Ectodermal cell (in vitro differentiated cells): ENCODE data around the gene EYA3.

Experiments used
- H3K27ac ChIP-seq: 2 replicates; pipeline ENCODE4 v1.7.0; 2013; ENCODE audit warnings: mild to moderate bottlenecking, low read depth, low read length; ENCODE audit not compliant: insufficient read depth, poor library complexity, severe bottlenecking
- H3K27me3 ChIP-seq: 2 replicates; pipeline ENCODE4 v1.7.0; 2013; ENCODE audit warnings: mild to moderate bottlenecking, low read length; ENCODE audit not compliant: insufficient read depth, control insufficient read depth, poor library complexity, severe bottlenecking
- H3K36me3 ChIP-seq: one replicate; pipeline ENCODE4 v1.7.0; 2013; ENCODE audit warnings: low read length; ENCODE audit not compliant: control insufficient read depth, insufficient read depth
- H3K4me1 ChIP-seq: one replicate; pipeline ENCODE4 v1.7.0; 2013; ENCODE audit warnings: low read length; ENCODE audit not compliant: control insufficient read depth, insufficient read depth
- H3K4me3 ChIP-seq: 2 replicates; pipeline ENCODE4 v1.7.0; 2013; ENCODE audit warnings: low read depth, low read length, control low read depth; ENCODE audit not compliant: insufficient read depth
- H3K9me3 ChIP-seq: 2 replicates; pipeline ENCODE4 v1.7.0; 2013; ENCODE audit warnings: mild to moderate bottlenecking, low read length, moderate library complexity; ENCODE audit not compliant: control insufficient read depth
- WGBS, 2 experiments: methylation state at CpG; one replicate each; pipeline ENCODE4 v1.1.7; 2013; ENCODE audit warnings: missing lambda C conversion rate in 2 of 2; 5-methylcytosine and 5-hydroxymethylcytosine counted together

The EYA3 gene

GRCh38 chr1:27945020-27945419, 143.4 kb downstream of the EYA3 start:
- Histone ChIP-seq H3K36me3 (no peaks in the 10 kb centered on the region), H3K27ac (no peak overlapping the region), H3K4me1 (no peaks in the 10 kb centered on the region), H3K9me3 (no peaks in the 10 kb centered on the region), H3K4me3 (no peak overlapping the region), H3K27me3 (no peaks in the 10 kb centered on the region)
- 92 to 95% methylated on average over 5 of the region's 5 CpGs for WGBS, 2 experiments

- peaks cover 5% of the 10 kb centered on the region for H3K4me1 ChIP-seq
- H3K9me3 ChIP-seq, result no peaks in the 10 kb centered on the region
- no peaks in the 10 kb centered on the region for H3K27me3 ChIP-seq
- no peak overlapping the region for H3K4me3 ChIP-seq
- H3K27ac ChIP-seq, result no peak overlapping the region
- no peaks in the 10 kb centered on the region for H3K36me3 ChIP-seq
- WGBS, 2 experiments, result 93 to 94% methylated on average over 12 of the region's 12 CpGs
These were observed 146.5 kb downstream of the EYA3 start for GRCh38 chr1:27941671-27942540.

GRCh38 chr1:27940870-27941560, 147.4 kb downstream of the EYA3 start:
- Histone ChIP-seq H3K4me3 (no peak overlapping the region), H3K36me3 (no peaks in the 10 kb centered on the region), H3K27me3 (peaks cover 1% of the 10 kb centered on the region), H3K4me1 (peaks cover 7% of the 10 kb centered on the region), H3K9me3 (no peaks in the 10 kb centered on the region), H3K27ac (no peak overlapping the region)
- 87 to 95% methylated on average over 9 of the region's 9 CpGs for WGBS, 2 experiments

GRCh38 chr1:27940297-27940696, 148.1 kb downstream of the EYA3 start:
- Histone ChIP-seq H3K9me3 (no peaks in the 10 kb centered on the region), H3K4me1 (peaks cover 7% of the 10 kb centered on the region), H3K27me3 (peaks cover 8% of the 10 kb centered on the region), H3K4me3 (no peak overlapping the region), H3K36me3 (no peaks in the 10 kb centered on the region), H3K27ac (no peak overlapping the region)
- WGBS, 2 experiments, result 57 to 58% methylated on average over 6 of the region's 6 CpGs

GRCh38 chr1:27938488-27938887, 149.9 kb downstream of the EYA3 start:
- Histone ChIP-seq H3K9me3 (no peaks in the 10 kb centered on the region), H3K4me1 (peaks cover 7% of the 10 kb centered on the region), H3K4me3 (no peak overlapping the region), H3K36me3 (no peaks in the 10 kb centered on the region), H3K27me3 (peaks cover 11% of the 10 kb centered on the region), H3K27ac (no peak overlapping the region)
- WGBS, 2 experiments, result 94 to 95% methylated on average over 4 of the region's 4 CpGs

- Histone ChIP-seq H3K36me3 (no peaks in the 10 kb centered on the region), H3K4me3 (no peak overlapping the region), H3K4me1 (peaks cover 7% of the 10 kb centered on the region), H3K27me3 (peaks cover 11% of the 10 kb centered on the region), H3K9me3 (no peaks in the 10 kb centered on the region), H3K27ac (no peak overlapping the region)
- WGBS, 2 experiments, result 16 to 17% methylated on average over 1 of the region's 1 CpG
These were observed 150.9 kb downstream of the EYA3 start for GRCh38 chr1:27937524-27937836.

- Histone ChIP-seq H3K9me3 (no peaks in the 10 kb centered on the region), H3K36me3 (no peaks in the 10 kb centered on the region), H3K27me3 (peaks cover 11% of the 10 kb centered on the region), H3K27ac (no peak overlapping the region), H3K4me3 (no peak overlapping the region), H3K4me1 (peaks cover 7% of the 10 kb centered on the region)
- WGBS, 2 experiments, result 88 to 89% methylated on average over 4 to 5 of the region's 5 CpGs
These were observed 152.0 kb downstream of the EYA3 start for GRCh38 chr1:27936370-27936769.

GRCh38 chr1:27935721-27936120, 152.7 kb downstream of the EYA3 start:
- 80 to 82% methylated on average over 8 of the region's 8 CpGs for WGBS, 2 experiments

GRCh38 chr1:27934818-27935549, 153.4 kb downstream of the EYA3 start, which contains the start of gene SMPDL3B:
Gene SMPDL3B (plus strand): TSS chr1:27935000. CDS start chr1:27935184, 184 bp downstream.
- WGBS, 2 experiments, result 10 to 16% methylated on average over 16 of the region's 16 CpGs
- peaks cover 11% of the 10 kb centered on the region for H3K27me3 ChIP-seq
- peaks cover 7% of the 10 kb centered on the region for H3K4me1 ChIP-seq
- H3K9me3 ChIP-seq, result no peaks in the 10 kb centered on the region
- H3K36me3 ChIP-seq, result no peaks in the 10 kb centered on the region
- no peak within 1 kb of the TSS for H3K27ac ChIP-seq
- H3K4me3 ChIP-seq, result peak within 1 kb of the TSS; percentile 27

More at GRCh38 chr1:27935721-27936120, 152.7 kb downstream of the EYA3 start:
- Histone ChIP-seq H3K9me3 (no peaks in the 10 kb centered on the region), H3K4me3 (no peak overlapping the region), H3K27ac (no peak overlapping the region), H3K27me3 (peaks cover 11% of the 10 kb centered on the region), H3K36me3 (no peaks in the 10 kb centered on the region), H3K4me1 (peaks cover 7% of the 10 kb centered on the region)

- Histone ChIP-seq H3K4me3 (no peak overlapping the region), H3K27ac (no peak overlapping the region), H3K27me3 (peaks cover 11% of the 10 kb centered on the region), H3K36me3 (no peaks in the 10 kb centered on the region), H3K9me3 (no peaks in the 10 kb centered on the region), H3K4me1 (no peaks in the 10 kb centered on the region)
- 91 to 95% methylated on average over 4 of the region's 4 CpGs for WGBS, 2 experiments
These were observed 156.7 kb downstream of the EYA3 start for GRCh38 chr1:27931759-27932158.
